H7 (cell line): Measurements from ENCODE around the gene SELPLG. TPM values are rescaled to one million over a fixed set of nuclear protein-coding genes. Genes with fewer than 3 reads are reported as not detected.

Experiments used
- DNase-seq: peaks from one replicate; pipeline ENCODE4 v3.0.0; 2012
- H3K27me3 ChIP-seq: 2 replicates; pipeline ENCODE4 v1.6.0; 2011; ENCODE audit warnings: mild to moderate bottlenecking, low read length; ENCODE audit not compliant: control insufficient read depth, insufficient read depth
- H3K36me3 ChIP-seq: replicated peaks from 2 replicates; pipeline ENCODE4 v1.5.1; 2011; ENCODE audit warnings: low read length; ENCODE audit not compliant: control insufficient read depth, insufficient read depth
- H3K4me3 ChIP-seq: 2 replicates; pipeline ENCODE4 v1.5.1; 2011; ENCODE audit warnings: low read depth, mild to moderate bottlenecking, control low read depth, low read length, moderate library complexity; ENCODE audit not compliant: insufficient read depth
- total RNA-seq: library from RNA; depleted of rRNA; stranded (reverse); fragments of >200 nt; shearing (Covaris generic); gene quantifications from 2 replicates; pipeline ENCODE4 v1.2.3, GENCODE V29; 2014

SELPLG gene
- total RNA-seq, 1 experiment from 2014 or later = 0.10 TPM

- no peak for DNase-seq
- Histone ChIP-seq H3K27me3 (no peaks in the 10 kb centered on the region), H3K4me3 (no peak overlapping the region), H3K36me3 (peaks cover 11% of the 10 kb centered on the region)
These were observed 14.0 kb upstream of the SELPLG start for GRCh38 chr12:108647585-108648287.

GRCh38 chr12:108646600-108647579 is 13.2 kb upstream of the SELPLG start:
- Histone ChIP-seq H3K4me3 (no peak overlapping the region), H3K36me3 (peaks cover 7% of the 10 kb centered on the region), H3K27me3 (no peaks in the 10 kb centered on the region)
- peak; percentile 54 for DNase-seq

- H3K4me3 ChIP-seq = no peak overlapping the region
- H3K36me3 ChIP-seq = peaks cover 7% of the 10 kb centered on the region
- no peaks in the 10 kb centered on the region for H3K27me3 ChIP-seq
- no peak for DNase-seq
These were observed 12.2 kb upstream of the SELPLG start for GRCh38 chr12:108645686-108646599.

DNA sequence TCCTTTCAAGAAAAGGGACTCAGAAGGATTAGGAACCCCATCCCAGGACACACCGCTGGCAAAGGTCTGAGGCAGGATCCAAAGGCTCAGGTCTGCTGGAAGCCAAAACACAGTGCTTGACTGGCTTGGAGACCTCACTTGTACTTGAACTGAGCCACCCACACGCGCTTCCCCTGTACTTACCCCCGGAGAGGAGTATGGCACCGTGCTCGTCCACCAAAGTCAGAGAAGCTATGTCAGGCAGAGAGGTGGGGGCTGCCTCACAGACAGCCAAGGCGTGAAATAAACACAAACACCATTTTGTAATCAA is 11.1 kb upstream of the SELPLG start:
- Histone ChIP-seq H3K4me3 (no peak overlapping the region), H3K36me3 (peaks cover 7% of the 10 kb centered on the region), H3K27me3 (no peaks in the 10 kb centered on the region)
- no peak for DNase-seq

- H3K4me3 ChIP-seq = no peak overlapping the region
- H3K27me3 ChIP-seq = no peaks in the 10 kb centered on the region
- no peak for DNase-seq
- peaks cover 7% of the 10 kb centered on the region for H3K36me3 ChIP-seq
These were observed 10.5 kb upstream of the SELPLG start for GRCh38 chr12:108643941-108644810.

DNA sequence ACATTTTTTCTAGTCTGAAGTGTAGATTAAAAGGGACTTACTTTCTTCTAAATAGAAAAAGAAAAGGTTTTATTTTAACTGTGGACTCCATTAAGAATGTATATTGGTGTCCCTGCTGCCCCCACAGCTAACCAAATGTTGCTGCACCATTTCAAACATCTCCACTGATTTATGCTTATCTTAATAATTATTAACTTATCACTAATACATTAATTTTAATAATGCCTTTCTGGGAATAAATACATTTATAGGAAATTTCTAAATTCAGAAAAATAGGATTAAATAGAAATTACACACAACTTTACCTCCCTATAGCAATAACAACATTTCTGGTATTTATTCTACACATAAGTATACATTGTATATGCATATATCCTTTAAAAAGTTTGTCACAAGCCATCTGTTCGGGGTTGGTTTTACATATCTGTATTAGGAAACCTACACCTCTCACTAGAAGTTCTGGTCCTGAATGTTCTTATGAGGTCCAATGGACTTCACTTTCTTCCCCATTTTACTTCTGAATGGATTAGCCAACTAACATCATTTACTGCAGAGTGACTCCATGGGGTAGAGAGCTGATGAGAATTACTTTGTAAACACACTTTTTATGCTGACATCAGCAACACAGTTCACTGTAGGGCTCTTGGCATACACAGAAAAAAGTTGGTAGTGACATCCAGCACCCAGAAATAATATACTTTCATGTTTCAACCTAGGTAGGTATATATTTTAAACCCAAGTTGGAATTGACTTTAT is 9.4 kb upstream of the SELPLG start:
- DNase-seq = no peak
- Histone ChIP-seq H3K36me3 (peaks cover 4% of the 10 kb centered on the region), H3K27me3 (no peaks in the 10 kb centered on the region), H3K4me3 (no peak overlapping the region)

DNA sequence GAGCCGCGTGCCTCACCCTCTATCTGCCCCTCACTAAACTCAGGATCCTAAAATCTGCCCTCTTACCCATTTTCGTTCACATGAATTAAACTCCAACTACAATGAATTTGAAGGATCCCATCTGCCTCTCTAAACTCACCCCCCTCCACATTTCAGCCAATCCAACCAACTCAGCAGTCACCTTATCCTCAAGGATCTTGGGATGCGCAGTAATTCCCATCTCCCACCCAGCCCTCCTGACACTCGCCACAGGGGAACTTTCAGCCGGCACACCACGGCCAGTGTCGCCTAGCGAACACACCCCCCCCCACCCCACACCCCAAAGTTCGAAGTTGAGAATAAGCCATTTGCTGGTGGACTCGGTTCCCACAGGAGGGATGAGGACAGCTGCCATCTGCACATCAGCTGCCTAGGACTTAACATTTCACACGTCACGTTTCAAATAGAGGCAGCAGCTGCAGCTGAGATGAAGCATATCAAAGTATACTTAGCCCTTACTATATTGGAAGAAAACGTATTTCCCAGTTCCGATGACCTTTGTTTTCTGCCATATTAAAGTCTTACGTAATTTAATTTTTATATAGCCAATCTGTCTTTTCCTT is 8.7 kb upstream of the SELPLG start:
- Histone ChIP-seq H3K36me3 (peaks cover 4% of the 10 kb centered on the region), H3K27me3 (no peaks in the 10 kb centered on the region), H3K4me3 (no peak overlapping the region)
- DNase-seq = no peak

- Histone ChIP-seq H3K4me3 (no peak overlapping the region), H3K27me3 (no peaks in the 10 kb centered on the region), H3K36me3 (peaks cover 4% of the 10 kb centered on the region)
- DNase-seq = no peak
These were observed 8.0 kb upstream of the SELPLG start for GRCh38 chr12:108641446-108642268.

- H3K4me3 ChIP-seq = no peak overlapping the region
- DNase-seq = no peak
- no peaks in the 10 kb centered on the region; the same call in 1 of the 2 replicates for H3K36me3 ChIP-seq
- no peaks in the 10 kb centered on the region for H3K27me3 ChIP-seq
These were observed 7.2 kb upstream of the SELPLG start for GRCh38 chr12:108640802-108641445.

- Histone ChIP-seq H3K27me3 (no peaks in the 10 kb centered on the region), H3K36me3 (no peaks in the 10 kb centered on the region; the same call in 1 of the 2 replicates), H3K4me3 (no peak overlapping the region)
- no peak for DNase-seq
These were observed 5.5 kb upstream of the SELPLG start for GRCh38 chr12:108638997-108639822.

DNA sequence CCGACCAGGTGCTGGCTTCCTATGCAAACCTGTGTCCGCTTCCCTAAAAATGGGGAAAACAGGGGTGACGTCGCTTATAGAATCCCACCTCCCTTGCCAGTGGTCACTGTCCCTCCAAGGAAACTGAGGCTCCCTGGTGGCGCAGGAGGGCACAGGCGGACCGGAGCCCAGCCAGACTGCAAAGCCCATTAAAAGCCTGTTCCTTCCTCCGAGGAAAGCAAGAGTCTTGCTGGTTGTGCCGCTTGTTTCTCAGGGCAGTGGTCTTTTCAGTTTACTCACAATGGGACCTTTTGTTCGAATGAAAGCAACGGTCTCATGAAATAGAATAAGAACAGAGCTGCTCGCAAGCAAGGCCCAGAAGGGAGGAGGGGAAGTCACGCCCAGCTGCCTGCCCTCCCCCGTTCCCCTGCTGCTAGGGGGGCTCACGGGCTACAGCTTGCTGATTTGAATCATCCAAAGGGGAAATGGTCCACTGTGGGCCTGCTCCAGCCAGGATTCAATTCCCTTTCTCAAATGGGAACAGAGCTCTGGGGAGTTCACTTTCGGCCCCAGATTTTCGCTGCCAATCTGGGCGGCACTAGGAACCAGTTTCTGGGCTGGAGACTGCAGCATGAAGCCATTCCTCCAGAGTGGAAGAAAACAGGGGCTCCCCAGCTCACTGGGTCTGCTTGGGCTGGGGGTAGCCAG is 4.6 kb upstream of the SELPLG start:
- no peaks in the 10 kb centered on the region for H3K27me3 ChIP-seq
- H3K36me3 ChIP-seq = no peaks in the 10 kb centered on the region; the same call in 1 of the 2 replicates
- peak; percentile 88 for DNase-seq
- no peak overlapping the region for H3K4me3 ChIP-seq
